ENCODE data around the gene DHRS9. TPM values are rescaled to one million over a fixed set of nuclear protein-coding genes. Genes with fewer than 3 reads are reported as not detected.

The DHRS9 gene
- total and polyA plus RNA-seq, 9 of the 15 experiments (the other 6 are each of a cell fraction or from before 2014, with no cell fraction given), result 0.27 to 1.7 (median 0.69) TPM

GRCh38 chr2:169072163-169072925, 3.0 kb downstream of the DHRS9 start (continued):
- no peak for TF ChIP-seq SLC30A9 (CRISPR knock-in tag; IDR thresholded peaks at IDR 0.05)
- no peak for TF ChIP-seq UBTF (IDR thresholded peaks at IDR 0.05; ENCODE audit: borderline replicate concordance in 1 of 2, low read depth in 2 of 2, low read length in 2 of 2)
- TF ChIP-seq ZNF717 (CRISPR knock-in tag; IDR thresholded peaks at IDR 0.05), result no peak
- TF ChIP-seq EGR1 (conservative IDR thresholded peaks at IDR 0.05), result no peak
- TF ChIP-seq MLX (CRISPR knock-in tag; conservative IDR thresholded peaks at IDR 0.05), result no peak
- TF ChIP-seq GTF2B (IDR thresholded peaks at IDR 0.05; ENCODE audit: extremely low read depth, insufficient read length), result no peak
- TF ChIP-seq RFX1 (IDR thresholded peaks at IDR 0.05), result no peak
- TF ChIP-seq ZNF407 (IDR thresholded peaks at IDR 0.05; ENCODE audit: low read depth), result no peak
- TF ChIP-seq ATF7 (IDR thresholded peaks at IDR 0.05), result peak; percentile 54
- TF ChIP-seq CSDE1 (IDR thresholded peaks at IDR 0.05), result no peak
- no peak for TF ChIP-seq SMAD2 (IDR thresholded peaks at IDR 0.05; ENCODE audit: low read depth, low read length)
- TF ChIP-seq POLR2AphosphoS2 (IDR thresholded peaks at IDR 0.05; ENCODE audit: low read length), result no peak
- no peak for TF ChIP-seq MAFF (IDR thresholded peaks at IDR 0.05; ENCODE audit: low read length)
- no peak for TF ChIP-seq FIP1L1 (IDR thresholded peaks at IDR 0.05; ENCODE audit: low read depth, low read length, poor library complexity, severe bottlenecking)
- TF ChIP-seq ZNF507 (tag; conservative IDR thresholded peaks at IDR 0.05), result no peak
- TF ChIP-seq YBX1 (IDR thresholded peaks at IDR 0.05), result no peak
